ENCODE data around the gene RGS1.

GRCh38 chr1:192547501-192547900 lies 28.1 kb upstream of the RGS1 start:
- no peak for TF ChIP-seq POLR2A (IDR thresholded peaks at IDR 0.05; ENCODE audit: borderline replicate concordance, extremely low read depth, insufficient read depth, insufficient read length)
- no peak for TF ChIP-seq EZH2phosphoT487 (IDR thresholded peaks at IDR 0.05; ENCODE audit: borderline replicate concordance)
- no peak for TF ChIP-seq CEBPB (IDR thresholded peaks at IDR 0.05; ENCODE audit: low read depth)
- TF ChIP-seq CTCF (IDR thresholded peaks at IDR 0.05 in 2 of 3, conservative IDR thresholded peaks at IDR 0.05 in 1 of 3; ENCODE audit: borderline replicate concordance in 1 of 3, insufficient read depth in 1 of 3, low read depth in 2 of 3, low read length in 2 of 3), result no peak
- no peak for TF ChIP-seq EGR1 (IDR thresholded peaks at IDR 0.05; ENCODE audit: low read depth)

All from HCT116 (cell line).